ENCODE data around the gene CELSR1. TPM values are rescaled to one million over a fixed set of nuclear protein-coding genes. Genes with fewer than 3 reads are reported as not detected.
"Not testable (repeated sequence)": the region's sequence is repeated elsewhere in the genome, so short reads cannot be mapped to it uniquely, and the experiment has no call there.

The CELSR1 gene
- total RNA-seq, 1 donor from 2014 or later: 0.41 TPM

GRCh38 chr22:46535876-46536536 lies 1.4 kb downstream of the CELSR1 start:
- intact Hi-C loops (cut with micrococcal nuclease): no loop called here

GRCh38 chr22:46534901-46535630 lies 2.4 kb downstream of the CELSR1 start:
- intact Hi-C loops (cut with micrococcal nuclease): no loop called here

GRCh38 chr22:46534177-46534776 lies 3.1 kb downstream of the CELSR1 start:
- intact Hi-C loops (cut with micrococcal nuclease): no loop called here

- intact Hi-C loops (cut with micrococcal nuclease): no loop called here
These were observed 4.2 kb downstream of the CELSR1 start for GRCh38 chr22:46533070-46533833.

GRCh38 chr22:46532416-46532815 lies 5.0 kb downstream of the CELSR1 start:
- intact Hi-C loops (cut with micrococcal nuclease): no loop called here

- intact Hi-C loops (cut with micrococcal nuclease): no loop called here
These were observed 5.7 kb downstream of the CELSR1 start for GRCh38 chr22:46531581-46532175.

- intact Hi-C loops (cut with micrococcal nuclease): no loop called here
These were observed 9.3 kb downstream of the CELSR1 start for GRCh38 chr22:46528121-46528610.

- intact Hi-C loops (cut with micrococcal nuclease): no loop called here
These were observed 11.1 kb downstream of the CELSR1 start for GRCh38 chr22:46526244-46526839.

- intact Hi-C loops (cut with micrococcal nuclease): no loop called here
These were observed 11.8 kb downstream of the CELSR1 start for GRCh38 chr22:46525389-46526243.

GRCh38 chr22:46524203-46524740 lies 13.1 kb downstream of the CELSR1 start:
- intact Hi-C loops (cut with micrococcal nuclease): no loop called here

GRCh38 chr22:46522797-46523196 lies 14.6 kb downstream of the CELSR1 start:
- intact Hi-C loops (cut with micrococcal nuclease): no loop called here

- intact Hi-C loops (cut with micrococcal nuclease): no loop called here
These were observed 15.4 kb downstream of the CELSR1 start for GRCh38 chr22:46521994-46522393.

GRCh38 chr22:46520880-46521279 lies 16.5 kb downstream of the CELSR1 start:
- intact Hi-C loops (cut with micrococcal nuclease): no loop called here

GRCh38 chr22:46519377-46519776 lies 18.0 kb downstream of the CELSR1 start:
- intact Hi-C loops (cut with micrococcal nuclease): no loop called here

GRCh38 chr22:46518542-46519325 lies 18.7 kb downstream of the CELSR1 start:
- intact Hi-C loops (cut with micrococcal nuclease): no loop called here

- intact Hi-C loops (cut with micrococcal nuclease): no loop called here
These were observed 19.4 kb downstream of the CELSR1 start for GRCh38 chr22:46518038-46518437.

- intact Hi-C loops (cut with micrococcal nuclease): no loop called here
These were observed 20.1 kb downstream of the CELSR1 start for GRCh38 chr22:46517255-46517761.

- intact Hi-C loops (cut with micrococcal nuclease): no loop called here
These were observed 20.8 kb downstream of the CELSR1 start for GRCh38 chr22:46516638-46517037.

GRCh38 chr22:46516112-46516487 lies 21.3 kb downstream of the CELSR1 start:
- intact Hi-C loops (cut with micrococcal nuclease): not testable (repeated sequence)
